Measurements from ENCODE around the gene GON4L.
"Not testable (repeated sequence)": the region's sequence is repeated elsewhere in the genome, so short reads cannot be mapped to it uniquely, and the experiment has no call there.

GON4L gene

GRCh38 chr1:155748141-155748540 is 108.9 kb downstream of the GON4L start:
- DNase-seq (ENCODE audit: low spot score) = not testable (repeated sequence)

- DNase-seq (ENCODE audit: low spot score) = not testable (repeated sequence)
Observed at GRCh38 chr1:155747586-155747985, 109.4 kb downstream of the GON4L start.

GRCh38 chr1:155745284-155746228 is 111.5 kb downstream of the GON4L start:
- DNase-seq (ENCODE audit: low spot score) = peak; percentile 98

- DNase-seq (ENCODE audit: low spot score) = no peak
Observed at GRCh38 chr1:155744711-155745283, 112.2 kb downstream of the GON4L start.

- no peak for DNase-seq (ENCODE audit: low spot score)
Observed at GRCh38 chr1:155741908-155742307, 115.1 kb downstream of the GON4L start.

DNA sequence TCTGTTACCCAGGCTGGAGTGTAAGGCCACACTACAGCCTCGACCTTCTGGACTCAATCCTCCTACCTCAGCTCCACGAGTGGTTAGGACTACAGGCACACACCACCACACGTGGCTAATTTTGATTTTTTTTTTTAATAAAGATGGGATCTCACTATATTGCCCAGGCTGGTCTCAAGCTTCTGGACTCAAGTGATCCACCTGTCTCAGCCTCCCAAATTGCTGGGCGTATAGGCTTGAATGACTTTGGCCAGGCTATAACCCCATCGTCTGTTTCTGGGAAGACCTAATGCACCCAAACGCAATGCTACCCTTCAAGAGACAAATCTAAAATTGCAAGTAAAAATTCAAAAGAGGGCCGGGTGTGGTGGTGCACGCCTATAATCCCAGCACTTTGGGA is 116.0 kb downstream of the GON4L start:
- no peak for DNase-seq (ENCODE audit: low spot score)

- DNase-seq (ENCODE audit: low spot score) = peak; percentile 75
Observed at GRCh38 chr1:155729031-155729898, 127.7 kb downstream of the GON4L start.

GRCh38 chr1:155725142-155725541 is 131.9 kb downstream of the GON4L start:
- DNase-seq (ENCODE audit: low spot score) = no peak

DNA sequence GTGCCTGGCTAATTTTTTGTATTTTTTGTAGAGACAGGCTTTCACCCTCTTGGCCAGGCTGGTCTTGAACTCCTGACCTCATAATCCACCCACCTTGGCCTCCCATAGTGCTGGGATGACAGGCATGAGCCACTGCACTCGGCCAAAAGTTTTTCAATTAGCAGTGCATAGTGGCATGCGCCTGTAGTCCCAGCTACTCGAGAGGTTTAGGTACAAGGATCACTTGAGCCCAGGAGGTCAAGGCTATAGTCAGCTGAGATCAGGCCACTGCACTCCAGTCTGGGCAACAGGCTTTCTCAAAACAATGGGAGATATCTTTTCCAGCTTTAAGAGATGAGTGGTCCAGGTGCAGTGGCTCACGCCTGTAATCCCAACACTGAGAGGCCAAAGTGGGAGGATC is 137.3 kb downstream of the GON4L start:
- DNase-seq (ENCODE audit: low spot score) = no peak

- DNase-seq (ENCODE audit: low spot score) = not testable (repeated sequence)
Observed at GRCh38 chr1:155718524-155719115, 138.4 kb downstream of the GON4L start.

GRCh38 chr1:155717041-155717440 is 140.0 kb downstream of the GON4L start:
- no peak for DNase-seq (ENCODE audit: low spot score)

GRCh38 chr1:155715777-155716176 is 141.2 kb downstream of the GON4L start:
- DNase-seq (ENCODE audit: low spot score) = no peak

DNA sequence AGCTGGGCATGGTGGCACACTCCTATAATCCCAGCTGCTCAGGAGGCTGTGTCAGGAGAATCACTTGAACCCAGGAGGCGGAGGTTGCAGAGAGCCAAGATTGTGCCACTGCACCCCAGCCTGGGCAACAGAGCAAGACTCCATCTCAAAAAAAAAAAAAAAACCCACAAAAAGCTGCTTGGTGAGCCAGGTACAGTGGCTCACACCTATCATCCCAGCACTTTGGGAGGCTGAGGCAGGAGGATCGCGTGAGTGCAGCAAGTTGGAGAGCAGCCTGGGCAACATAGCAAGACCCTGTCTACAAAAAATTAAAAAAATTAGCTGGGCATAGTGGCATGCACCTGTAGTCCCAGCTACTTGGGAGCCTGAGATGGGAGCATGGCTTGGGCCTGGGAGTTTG is 142.0 kb downstream of the GON4L start:
- not testable (repeated sequence) for DNase-seq (ENCODE audit: low spot score)

DNA sequence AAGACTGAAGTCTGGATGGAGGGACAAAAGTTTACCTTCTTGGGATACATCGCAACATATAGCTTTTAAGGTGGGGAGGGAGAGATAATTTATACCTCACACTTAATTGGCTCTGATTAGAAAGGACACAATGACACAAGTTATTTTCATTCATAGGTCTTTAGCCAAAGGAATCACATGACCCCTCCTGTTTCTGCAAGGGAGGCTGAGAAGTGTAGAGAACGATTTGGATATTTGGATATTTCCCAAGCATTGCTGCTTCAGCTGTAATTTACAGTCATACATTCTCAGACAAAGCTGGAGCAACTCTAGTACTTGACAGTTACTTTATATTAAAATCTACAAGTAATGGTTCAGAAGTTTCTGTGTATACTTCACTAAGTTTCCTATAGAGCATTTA is 143.9 kb downstream of the GON4L start:
- DNase-seq (ENCODE audit: low spot score) = no peak

DNA sequence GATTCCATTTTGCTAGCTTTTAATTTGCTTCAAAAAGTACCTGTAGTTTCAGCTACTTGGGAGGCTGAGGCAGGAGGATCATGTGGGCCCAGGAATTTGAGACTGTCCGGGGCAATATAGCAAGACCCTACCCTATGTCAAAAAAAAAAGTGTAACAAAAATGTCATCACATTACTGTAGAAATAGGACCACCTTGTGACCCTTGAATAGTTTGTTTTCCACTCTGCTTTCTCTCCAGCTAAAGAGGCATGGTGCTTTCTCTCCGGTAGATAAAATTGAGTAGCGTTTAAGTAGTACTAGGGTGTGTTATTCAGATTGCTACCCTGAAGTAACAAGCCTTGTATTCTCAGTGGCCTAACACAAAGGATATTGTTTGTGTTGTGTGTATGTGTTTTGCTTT is 144.4 kb downstream of the GON4L start:
- DNase-seq (ENCODE audit: low spot score) = not testable (repeated sequence)

DNA sequence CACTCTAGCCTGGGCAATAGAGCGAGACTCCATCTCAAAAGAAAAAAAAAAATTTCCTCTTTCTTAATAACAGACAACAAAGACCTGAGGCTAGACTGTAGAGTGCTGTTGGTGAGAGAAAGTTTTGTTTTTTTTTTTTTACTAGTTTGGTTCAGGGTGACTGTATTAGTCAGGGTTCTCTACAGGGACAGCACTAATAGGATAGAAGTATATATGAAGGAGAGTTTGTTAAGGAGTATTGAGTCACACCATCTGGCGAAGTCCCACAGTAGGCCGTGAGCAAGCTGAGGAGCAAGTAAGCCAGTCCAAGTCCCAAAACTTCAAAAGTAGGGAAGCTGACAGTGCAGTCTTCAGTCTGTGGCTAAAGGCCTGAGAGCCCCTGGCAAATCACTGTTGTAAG is 145.6 kb downstream of the GON4L start:
- not testable (repeated sequence) for DNase-seq (ENCODE audit: low spot score)

DNA sequence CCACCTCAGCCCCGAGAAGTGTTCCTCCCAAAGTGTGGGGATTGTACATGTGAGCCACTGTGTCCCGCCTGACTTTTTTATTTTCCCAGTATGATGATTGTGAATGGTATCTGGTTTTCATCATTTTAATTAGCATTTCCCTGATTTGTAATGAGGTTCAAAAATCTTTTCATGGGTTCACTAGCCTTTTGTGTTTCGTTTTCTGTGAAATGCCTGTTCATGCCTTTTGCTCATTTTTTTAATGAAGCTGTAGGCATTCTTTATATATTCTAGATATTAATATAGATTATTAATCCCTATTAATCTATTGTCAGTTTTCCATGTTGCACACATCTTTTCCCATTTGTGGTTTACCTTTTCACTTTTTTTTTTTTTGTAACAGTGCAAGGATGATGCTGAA is 147.6 kb downstream of the GON4L start:
- no peak for DNase-seq (ENCODE audit: low spot score)

- no peak for DNase-seq (ENCODE audit: low spot score)
Observed at GRCh38 chr1:155706139-155706538, 150.9 kb downstream of the GON4L start.

DNA sequence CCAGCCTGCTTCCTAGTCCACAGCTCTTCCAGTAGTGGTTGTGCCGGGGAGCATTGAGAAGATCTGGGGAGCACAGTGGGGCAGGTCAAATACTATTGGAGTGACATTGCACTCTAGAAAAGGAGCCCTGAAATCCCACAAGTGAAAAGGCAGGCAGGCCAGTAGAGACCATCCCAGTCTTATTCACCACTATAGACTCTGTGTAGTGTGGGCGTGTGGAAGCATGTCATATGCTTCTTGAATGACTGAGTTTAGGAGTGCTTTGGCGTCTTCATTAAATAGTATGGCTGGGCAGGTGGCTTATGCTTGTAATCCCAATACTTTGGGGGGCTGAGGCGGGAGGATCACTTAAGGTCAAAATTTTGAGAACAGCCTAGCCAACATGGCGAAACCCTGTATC is 152.6 kb downstream of the GON4L start:
- DNase-seq (ENCODE audit: low spot score) = not testable (repeated sequence)

- no peak for DNase-seq (ENCODE audit: low spot score)
Observed at GRCh38 chr1:155703216-155703615, 153.8 kb downstream of the GON4L start.

GRCh38 chr1:155701675-155702074 is 155.3 kb downstream of the GON4L start:
- DNase-seq (ENCODE audit: low spot score) = not testable (repeated sequence)

Data from cerebellar cortex (tissue), 1 donor.